ENCODE measurements around the gene TMEM125.

The TMEM125 gene

GRCh38 chr1:43274804-43275180 is 5.0 kb downstream of the TMEM125 start:
- TF ChIP-seq POLR2A (IDR thresholded peaks at IDR 0.05; ENCODE audit: low read depth, low read length): no peak
- DNase-seq (ENCODE audit: insufficient read length, low spot score) (no peak), FAIRE-seq (no peak)

DNA sequence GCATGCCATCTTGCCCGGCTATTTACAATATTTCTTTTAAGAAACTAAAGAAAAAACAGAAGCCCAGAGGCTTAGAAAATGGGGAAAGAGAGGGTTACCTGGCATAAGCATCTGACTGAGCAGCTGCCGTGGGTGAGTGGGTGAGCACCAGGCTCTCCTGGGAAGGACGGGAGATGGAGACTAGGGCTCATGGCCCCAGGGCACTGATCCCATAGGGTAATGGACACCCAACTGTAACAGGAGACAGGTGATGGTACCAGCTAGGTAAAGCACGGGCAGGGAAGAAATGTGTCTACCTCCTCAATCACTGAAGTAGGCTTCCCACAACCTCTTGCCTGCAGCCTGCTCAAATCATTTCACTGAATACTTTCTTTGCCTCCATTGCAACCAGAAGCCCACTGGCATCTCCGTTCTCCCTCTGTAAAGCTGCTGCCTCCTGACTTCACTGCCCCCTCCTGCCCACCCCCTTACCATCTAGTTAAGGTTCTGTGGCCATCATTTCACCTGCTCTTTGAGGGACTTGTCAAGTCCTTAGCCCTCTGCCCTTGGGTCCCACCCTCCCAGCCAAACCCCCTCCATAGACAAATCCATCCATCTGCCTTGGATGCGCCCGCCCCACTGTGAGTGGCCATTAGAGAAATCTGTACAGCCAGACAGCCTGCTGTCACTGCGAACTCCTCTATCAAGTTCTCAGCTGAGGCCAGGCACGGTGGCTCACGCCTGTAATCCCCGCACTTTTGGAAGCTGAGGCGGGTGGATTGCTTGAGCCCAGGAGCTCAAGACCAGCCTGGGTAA is 6.2 kb downstream of the TMEM125 start:
- no peak for DNase-seq (ENCODE audit: insufficient read length, low spot score)
- no peak for TF ChIP-seq POLR2A (IDR thresholded peaks at IDR 0.05; ENCODE audit: low read depth, low read length)
- no peak for FAIRE-seq

GRCh38 chr1:43276673-43277072 is 6.9 kb downstream of the TMEM125 start:
- TF ChIP-seq POLR2A (IDR thresholded peaks at IDR 0.05; ENCODE audit: low read depth, low read length): no peak
- DNase-seq (ENCODE audit: insufficient read length, low spot score) (no peak), FAIRE-seq (no peak)

GRCh38 chr1:43277116-43277876 is 7.5 kb downstream of the TMEM125 start:
- no peak for TF ChIP-seq POLR2A (IDR thresholded peaks at IDR 0.05; ENCODE audit: low read depth, low read length)
- FAIRE-seq (no peak), DNase-seq (ENCODE audit: insufficient read length, low spot score) (no peak)

DNA sequence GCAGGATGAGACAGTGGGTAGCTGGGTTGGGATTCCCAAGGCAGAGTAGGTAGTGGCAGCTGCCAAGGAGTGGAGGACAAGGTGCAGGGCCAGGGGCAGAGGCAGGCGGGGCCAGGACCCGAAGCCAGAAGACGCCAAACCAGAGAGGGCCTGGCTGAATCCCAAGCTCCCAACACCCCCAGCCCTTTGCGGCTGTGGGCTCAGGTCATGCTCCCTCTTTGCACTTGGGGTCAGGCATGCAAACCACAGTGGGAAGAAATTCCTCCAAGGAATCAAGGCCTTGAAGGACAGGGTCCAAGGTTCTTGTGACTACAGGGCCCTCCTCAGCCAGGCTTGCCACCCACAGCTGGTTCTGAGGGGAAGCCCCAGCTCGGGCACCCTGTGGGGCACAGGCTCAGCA is 9.4 kb downstream of the TMEM125 start:
- no peak for TF ChIP-seq POLR2A (IDR thresholded peaks at IDR 0.05; ENCODE audit: low read depth, low read length)
- no peak for FAIRE-seq
- no peak for DNase-seq (ENCODE audit: insufficient read length, low spot score)

GRCh38 chr1:43279666-43280065 is 9.9 kb downstream of the TMEM125 start:
- no peak for TF ChIP-seq POLR2A (IDR thresholded peaks at IDR 0.05; ENCODE audit: low read depth, low read length)
- DNase-seq (ENCODE audit: insufficient read length, low spot score): no peak

DNA sequence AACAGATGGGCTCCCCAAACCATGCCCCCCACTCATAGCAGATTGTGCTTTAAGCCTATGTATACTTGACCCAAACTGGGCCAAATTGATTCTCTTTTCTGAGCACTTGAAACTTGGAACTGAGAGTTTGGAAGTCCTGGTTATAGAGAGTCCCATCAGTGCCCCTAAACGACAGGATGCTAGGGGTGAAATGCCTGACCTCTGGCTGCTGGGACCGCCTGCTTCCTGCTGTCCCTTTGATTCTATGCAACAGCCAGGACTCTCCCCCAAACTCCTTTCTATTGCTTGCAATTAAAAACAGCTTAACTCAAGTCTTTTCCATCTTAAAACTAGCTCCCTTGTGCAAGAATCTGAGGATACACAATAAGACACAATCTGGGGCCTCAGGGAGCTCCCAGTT is 10.9 kb downstream of the TMEM125 start:
- FAIRE-seq (no peak), DNase-seq (ENCODE audit: insufficient read length, low spot score) (no peak)
- TF ChIP-seq POLR2A (IDR thresholded peaks at IDR 0.05; ENCODE audit: low read depth, low read length): no peak

More at GRCh38 chr1:43279666-43280065, 9.9 kb downstream of the TMEM125 start:
- no peak for FAIRE-seq

DNA sequence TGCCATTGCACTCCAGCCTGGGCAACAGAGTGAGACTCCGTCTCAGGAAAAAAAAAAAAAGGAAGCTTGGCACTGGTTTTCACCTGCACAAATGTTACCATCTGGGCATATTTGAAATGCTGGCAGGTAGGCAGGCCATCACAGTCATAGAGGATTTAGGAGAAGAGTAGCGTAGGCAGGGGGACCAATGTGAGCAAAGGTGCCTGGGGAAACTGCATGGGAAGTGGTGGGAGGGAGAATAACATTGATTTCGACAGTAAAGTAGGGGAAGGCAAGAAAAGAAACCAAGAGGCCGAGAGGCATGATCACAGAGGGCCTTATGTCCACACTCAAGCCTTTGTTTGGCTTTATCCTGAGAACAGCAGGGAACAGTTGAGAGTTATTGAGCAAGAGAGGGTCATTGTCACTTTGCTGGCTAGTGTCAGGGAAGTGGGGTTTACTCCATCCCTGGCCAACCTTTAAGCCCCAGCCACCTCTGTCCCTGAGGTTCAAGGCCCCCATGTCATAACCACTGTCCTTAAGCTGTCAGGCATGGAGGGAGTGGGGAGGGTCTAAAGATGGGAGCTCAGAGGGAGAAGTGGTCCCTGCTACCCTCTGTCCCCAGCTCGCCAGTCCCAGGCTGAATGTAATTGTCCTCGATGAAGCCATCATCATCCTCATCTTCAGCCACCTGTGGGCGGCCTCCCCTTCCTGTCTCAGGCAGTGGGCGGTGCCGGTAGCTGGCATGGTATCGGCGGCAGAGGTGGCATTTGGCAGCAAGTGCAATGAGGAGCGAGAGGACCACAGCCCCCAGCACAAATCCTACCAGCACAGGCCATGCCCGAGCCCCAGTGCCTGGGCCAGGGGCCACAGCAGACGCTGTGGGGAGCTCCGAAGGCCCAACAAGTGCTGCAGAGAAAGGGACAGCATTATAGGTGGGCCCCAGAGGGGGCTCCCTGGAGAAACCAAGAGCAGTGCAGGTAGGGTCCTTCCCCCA is 12.7 kb downstream of the TMEM125 start:
- TF ChIP-seq POLR2A (IDR thresholded peaks at IDR 0.05; ENCODE audit: low read depth, low read length): no peak
- DNase-seq (ENCODE audit: insufficient read length, low spot score) (no peak), FAIRE-seq (no peak)

DNA sequence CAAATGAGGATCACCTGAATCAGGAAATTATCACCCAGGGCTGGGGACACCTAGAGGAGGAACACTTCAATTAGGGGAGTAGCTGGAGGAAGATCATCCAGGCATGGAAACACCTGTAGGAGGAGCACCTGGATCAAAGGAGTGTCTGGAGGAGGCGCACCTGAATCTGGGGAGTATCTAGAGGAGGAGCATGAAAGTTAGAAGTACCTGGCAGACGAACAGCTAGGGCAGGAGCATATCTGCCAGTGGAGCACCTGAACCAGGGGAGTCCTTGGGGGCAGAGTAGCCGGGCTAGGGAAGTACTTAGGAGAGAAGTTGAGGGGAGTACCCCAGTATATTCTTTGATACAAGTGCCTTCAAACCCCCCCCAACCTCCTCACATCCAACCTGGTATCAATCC is 14.3 kb downstream of the TMEM125 start:
- FAIRE-seq (no peak), DNase-seq (ENCODE audit: insufficient read length, low spot score) (no peak)
- no peak for TF ChIP-seq POLR2A (IDR thresholded peaks at IDR 0.05; ENCODE audit: low read depth, low read length)

DNA sequence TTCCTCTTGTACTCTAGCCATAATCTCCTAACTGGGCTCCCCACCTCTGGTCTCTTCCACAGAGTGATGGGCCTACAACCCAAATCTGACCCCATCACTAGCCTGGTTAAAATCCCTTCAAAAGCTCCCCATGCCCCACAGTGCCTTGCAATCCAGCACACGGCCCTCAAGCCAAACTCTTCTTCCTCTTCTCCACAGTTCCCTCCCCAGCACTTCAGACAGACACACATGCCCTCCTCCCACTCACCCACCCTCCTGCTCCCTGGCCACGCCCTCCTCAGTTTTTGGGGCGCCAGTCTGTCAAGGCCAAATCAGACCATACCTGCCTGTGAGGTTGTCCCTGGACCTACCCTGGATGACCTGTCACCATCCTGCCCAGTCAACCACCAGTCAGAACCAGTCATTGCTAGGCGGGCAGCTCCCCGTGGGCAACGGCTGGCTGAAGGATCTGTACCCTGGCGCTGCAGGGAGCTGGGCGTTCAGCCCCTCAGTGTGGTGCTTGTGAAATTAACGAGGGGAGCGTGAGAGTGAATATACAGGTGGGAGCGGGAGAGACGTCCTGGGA is 14.8 kb downstream of the TMEM125 start:
- no peak for TF ChIP-seq POLR2A (IDR thresholded peaks at IDR 0.05; ENCODE audit: low read depth, low read length)
- FAIRE-seq: no peak
- no peak for DNase-seq (ENCODE audit: insufficient read length, low spot score)

- no peak for DNase-seq (ENCODE audit: insufficient read length, low spot score)
- no peak for FAIRE-seq
- TF ChIP-seq POLR2A (IDR thresholded peaks at IDR 0.05; ENCODE audit: low read depth, low read length): no peak
These were observed 15.6 kb downstream of the TMEM125 start, which contains the start of gene C1orf210 for GRCh38 chr1:43285269-43285990. TSS of gene C1orf210 (minus strand) at chr1:43285581. CDS start at chr1:43283270, 2,311 bp downstream.

DNA sequence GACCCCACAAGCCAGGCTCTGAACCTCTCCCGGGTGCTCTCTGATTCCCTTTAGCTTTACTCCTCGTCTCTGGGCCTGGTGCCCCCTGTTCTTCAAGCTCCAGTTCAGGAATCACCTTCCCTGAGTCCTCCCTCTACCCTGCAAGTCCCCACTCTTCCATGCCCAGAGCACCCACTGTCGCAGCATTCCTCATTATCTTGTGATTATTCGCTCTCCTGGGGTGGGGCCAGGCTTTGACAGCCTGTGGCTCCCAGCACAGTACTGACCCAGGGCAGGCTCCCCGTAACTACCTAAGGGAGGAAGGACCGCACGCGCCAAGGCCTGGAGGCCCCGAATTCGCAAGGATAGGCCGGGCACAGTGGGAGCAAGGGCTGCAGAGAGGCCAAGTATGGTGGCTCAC is 16.3 kb downstream of the TMEM125 start:
- FAIRE-seq (no peak), DNase-seq (ENCODE audit: insufficient read length, low spot score) (no peak)
- no peak for TF ChIP-seq POLR2A (IDR thresholded peaks at IDR 0.05; ENCODE audit: low read depth, low read length)

DNA sequence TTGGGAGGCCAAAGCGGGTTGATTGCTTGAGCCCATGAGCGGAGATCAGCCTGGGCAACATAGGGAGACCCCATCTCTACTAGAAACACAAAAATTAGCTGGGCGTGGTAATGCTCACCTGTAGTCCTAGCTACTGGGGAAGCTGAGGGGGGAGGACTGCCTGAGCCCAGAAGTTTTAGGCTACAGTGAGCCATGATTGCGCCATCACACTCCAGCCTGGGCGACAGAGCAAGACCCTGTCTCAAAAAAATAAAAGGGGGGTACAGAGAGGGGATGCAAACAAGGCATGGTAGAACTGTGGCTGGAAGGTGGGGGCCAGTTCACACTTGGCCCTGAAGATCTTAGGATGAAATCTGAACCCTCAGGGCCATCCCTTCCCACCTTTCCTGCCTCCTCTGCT is 16.8 kb downstream of the TMEM125 start:
- no peak for TF ChIP-seq POLR2A (IDR thresholded peaks at IDR 0.05; ENCODE audit: low read depth, low read length)
- FAIRE-seq (no peak), DNase-seq (ENCODE audit: insufficient read length, low spot score) (no peak)

Data from H54 (cell line).